ENCODE measurements around the gene SASH1. TPM values are rescaled to one million over a fixed set of nuclear protein-coding genes. Genes with fewer than 3 reads are reported as not detected.

The SASH1 gene
- polyA plus RNA-seq, 1 experiment: 27.0 TPM

DNA sequence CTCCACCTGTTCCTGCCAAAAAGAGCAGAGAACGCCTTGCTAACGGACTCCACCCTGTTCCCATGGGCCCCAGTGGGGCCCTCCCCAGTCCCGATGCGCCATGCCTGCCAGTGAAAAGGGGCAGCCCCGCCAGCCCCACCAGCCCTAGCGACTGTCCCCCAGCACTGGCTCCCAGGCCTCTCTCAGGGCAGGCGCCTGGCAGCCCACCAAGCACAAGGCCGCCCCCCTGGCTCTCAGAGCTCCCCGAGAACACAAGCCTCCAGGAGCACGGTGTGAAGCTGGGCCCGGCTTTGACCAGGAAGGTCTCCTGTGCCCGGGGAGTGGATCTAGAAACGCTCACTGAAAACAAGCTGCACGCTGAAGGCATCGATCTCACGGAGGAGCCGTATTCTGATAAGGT, 201.8 kb downstream of the SASH1 start:
- ChIA-PET CTCF (no interaction called here), POLR2A (no interaction called here)
- H3K9me3 ChIP-seq (ENCODE audit: control insufficient read depth, insufficient read depth, low read length): no peaks in the 10 kb centered on the region
- TF ChIP-seq, protein P1, sequence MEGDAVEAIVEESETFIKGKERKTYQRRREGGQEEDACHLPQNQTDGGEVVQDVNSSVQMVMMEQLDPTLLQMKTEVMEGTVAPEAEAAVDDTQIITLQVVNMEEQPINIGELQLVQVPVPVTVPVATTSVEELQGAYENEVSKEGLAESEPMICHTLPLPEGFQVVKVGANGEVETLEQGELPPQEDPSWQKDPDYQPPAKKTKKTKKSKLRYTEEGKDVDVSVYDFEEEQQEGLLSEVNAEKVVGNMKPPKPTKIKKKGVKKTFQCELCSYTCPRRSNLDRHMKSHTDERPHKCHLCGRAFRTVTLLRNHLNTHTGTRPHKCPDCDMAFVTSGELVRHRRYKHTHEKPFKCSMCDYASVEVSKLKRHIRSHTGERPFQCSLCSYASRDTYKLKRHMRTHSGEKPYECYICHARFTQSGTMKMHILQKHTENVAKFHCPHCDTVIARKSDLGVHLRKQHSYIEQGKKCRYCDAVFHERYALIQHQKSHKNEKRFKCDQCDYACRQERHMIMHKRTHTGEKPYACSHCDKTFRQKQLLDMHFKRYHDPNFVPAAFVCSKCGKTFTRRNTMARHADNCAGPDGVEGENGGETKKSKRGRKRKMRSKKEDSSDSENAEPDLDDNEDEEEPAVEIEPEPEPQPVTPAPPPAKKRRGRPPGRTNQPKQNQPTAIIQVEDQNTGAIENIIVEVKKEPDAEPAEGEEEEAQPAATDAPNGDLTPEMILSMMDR (IDR thresholded peaks at IDR 0.05; ENCODE audit: low read depth, low read length): no peak
- no peak for DNase-seq (ENCODE audit: low read depth, low spot score)
- no peak overlapping the region for H3K4me3 ChIP-seq (ENCODE audit: low read depth, low read length)
- no peaks in the 10 kb centered on the region for H3K27me3 ChIP-seq (ENCODE audit: control insufficient read depth, insufficient read depth, low read length)
- H3K27ac ChIP-seq (ENCODE audit: low read depth, low read length): no peak overlapping the region

DNA sequence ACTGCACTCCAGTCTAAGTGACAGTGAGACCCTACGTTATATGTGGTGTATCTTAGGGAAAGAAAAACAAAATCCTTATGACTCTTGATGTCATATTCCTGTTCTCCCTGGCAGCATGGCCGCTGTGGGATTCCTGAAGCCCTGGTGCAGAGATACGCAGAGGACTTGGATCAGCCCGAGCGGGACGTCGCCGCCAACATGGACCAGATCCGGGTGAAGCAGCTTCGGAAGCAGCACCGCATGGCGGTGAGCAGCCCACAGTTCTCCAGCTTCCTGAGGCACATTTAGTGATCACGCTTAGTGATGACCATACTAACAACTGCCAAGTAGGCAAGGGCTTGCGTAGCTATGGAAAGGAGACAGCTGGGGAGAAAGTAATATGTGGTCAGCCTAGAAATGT, 203.3 kb downstream of the SASH1 start:
- DNase-seq (ENCODE audit: low read depth, low spot score): no peak
- POLR2A ChIA-PET: interaction anchor here (0.7 kb wide), 1 partner anchor 8 kb away, joined by 3 read pairs; no protein-coding TSS in a partner anchor
- Histone ChIP-seq H3K9me3 (ENCODE audit: control insufficient read depth, insufficient read depth, low read length) (no peaks in the 10 kb centered on the region), H3K27me3 (ENCODE audit: control insufficient read depth, insufficient read depth, low read length) (no peaks in the 10 kb centered on the region), H3K4me3 (ENCODE audit: low read depth, low read length) (no peak overlapping the region), H3K27ac (ENCODE audit: low read depth, low read length) (no peak overlapping the region)
- CTCF ChIA-PET: interaction anchor here (0.5 kb wide), 1 partner anchor 402 kb away, joined by 3 read pairs; no protein-coding TSS in a partner anchor
- TF ChIP-seq, protein P1 (IDR thresholded peaks at IDR 0.05; ENCODE audit: low read depth, low read length): no peak

DNA sequence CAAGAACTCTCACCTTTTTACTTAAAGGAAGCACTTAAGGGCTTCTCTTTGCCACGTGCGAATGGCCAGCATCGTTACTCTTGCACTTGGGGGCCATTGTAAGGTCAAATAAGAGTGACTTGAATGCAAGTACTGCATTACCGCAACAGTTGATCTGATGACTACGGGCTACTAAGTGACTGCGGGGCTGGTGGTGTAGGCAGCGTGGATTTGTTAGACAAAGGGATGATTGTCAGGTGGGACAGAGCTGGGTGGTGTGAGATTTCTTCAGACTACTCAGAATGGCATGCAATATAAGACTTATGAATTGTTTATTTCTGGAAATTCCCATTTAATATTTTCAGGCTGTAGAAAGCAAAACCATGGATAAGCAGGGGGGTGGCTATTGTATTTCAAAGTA, 204.5 kb downstream of the SASH1 start:
- TF ChIP-seq, protein P1 (IDR thresholded peaks at IDR 0.05; ENCODE audit: low read depth, low read length): no peak
- ChIA-PET POLR2A (no interaction called here), CTCF (no interaction called here)
- no peak for DNase-seq (ENCODE audit: low read depth, low spot score)
- no peak overlapping the region for H3K4me3 ChIP-seq (ENCODE audit: low read depth, low read length)
- no peaks in the 10 kb centered on the region for H3K9me3 ChIP-seq (ENCODE audit: control insufficient read depth, insufficient read depth, low read length)
- H3K27ac ChIP-seq (ENCODE audit: low read depth, low read length): no peak overlapping the region
- no peaks in the 10 kb centered on the region for H3K27me3 ChIP-seq (ENCODE audit: control insufficient read depth, insufficient read depth, low read length)

DNA sequence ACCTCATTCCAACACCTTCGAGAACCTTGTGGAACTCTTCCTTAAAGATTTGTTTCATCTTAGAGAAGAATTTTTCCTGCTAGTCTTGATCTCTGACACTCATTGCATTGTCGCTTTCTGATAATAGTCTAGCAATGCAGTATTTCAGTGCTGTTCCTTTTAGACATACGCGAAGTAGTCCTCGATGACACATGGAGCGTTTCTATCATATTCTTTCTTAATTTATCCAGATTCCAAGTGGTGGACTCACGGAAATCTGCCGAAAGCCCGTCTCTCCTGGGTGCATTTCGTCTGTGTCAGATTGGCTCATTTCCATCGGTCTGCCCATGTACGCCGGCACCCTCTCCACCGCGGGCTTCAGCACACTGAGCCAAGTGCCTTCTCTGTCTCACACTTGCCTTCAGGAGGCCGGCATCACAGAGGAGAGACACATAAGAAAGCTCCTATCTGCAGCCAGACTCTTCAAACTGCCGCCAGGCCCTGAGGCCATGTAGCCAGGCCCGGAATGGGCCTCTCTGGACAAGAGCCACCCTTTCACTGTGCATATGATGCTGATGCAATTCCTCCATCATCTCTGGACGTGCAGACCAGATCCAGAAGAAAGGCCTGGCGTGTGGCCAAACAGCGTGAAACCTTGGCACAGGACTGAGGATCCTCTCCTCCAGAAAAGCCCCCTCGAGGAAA, 205.6 kb downstream of the SASH1 start:
- ChIA-PET CTCF (interaction anchor here (0.6 to 1.4 kb wide), 3 partner anchors 11 to 641 kb away, joined by 3 to 10 read pairs (median 4); no protein-coding TSS in a partner anchor), POLR2A (no interaction called here)
- Histone ChIP-seq H3K27me3 (ENCODE audit: control insufficient read depth, insufficient read depth, low read length) (no peaks in the 10 kb centered on the region), H3K27ac (ENCODE audit: low read depth, low read length) (no peak overlapping the region), H3K4me3 (ENCODE audit: low read depth, low read length) (no peak overlapping the region), H3K9me3 (ENCODE audit: control insufficient read depth, insufficient read depth, low read length) (no peaks in the 10 kb centered on the region)
- TF ChIP-seq, protein P1 (IDR thresholded peaks at IDR 0.05; ENCODE audit: low read depth, low read length): no peak
- DNase-seq (ENCODE audit: low read depth, low spot score): no peak

DNA sequence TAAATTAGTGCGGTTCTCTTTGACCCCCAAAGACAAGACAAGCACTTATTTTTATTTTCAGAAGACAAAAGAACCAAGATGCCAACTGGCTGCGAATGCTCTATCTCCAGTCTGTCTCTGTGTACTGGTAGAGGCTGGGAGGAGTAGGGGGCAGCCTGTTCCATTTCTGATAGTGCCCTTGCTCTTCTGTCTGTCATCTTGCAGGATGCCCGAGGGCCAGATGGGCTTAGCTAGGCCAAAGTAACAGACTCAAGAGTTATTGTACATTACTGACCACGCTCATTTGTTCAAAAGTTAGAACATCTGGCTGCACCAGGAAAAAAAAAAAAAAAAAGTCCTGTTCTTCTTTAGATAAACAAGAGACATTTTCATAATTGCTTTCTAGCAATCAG, 206.1 kb downstream of the SASH1 start:
- H3K9me3 ChIP-seq (ENCODE audit: control insufficient read depth, insufficient read depth, low read length): no peaks in the 10 kb centered on the region
- no peak overlapping the region for H3K4me3 ChIP-seq (ENCODE audit: low read depth, low read length)
- no peak for DNase-seq (ENCODE audit: low read depth, low spot score)
- POLR2A ChIA-PET: interaction anchor here (0.7 kb wide), 1 partner anchor 423 kb away, joined by 5 read pairs; no protein-coding TSS in a partner anchor
- CTCF ChIA-PET: interaction anchor here (0.6 to 1.4 kb wide), 4 partner anchors 11 to 640 kb away, joined by 3 to 10 read pairs (median 4); no protein-coding TSS in a partner anchor
- TF ChIP-seq, protein P1 (IDR thresholded peaks at IDR 0.05; ENCODE audit: low read depth, low read length): no peak
- H3K27ac ChIP-seq (ENCODE audit: low read depth, low read length): peak overlapping the region; percentile 57
- H3K27me3 ChIP-seq (ENCODE audit: control insufficient read depth, insufficient read depth, low read length): no peaks in the 10 kb centered on the region
